H1 (cell line): ENCODE results near the gene CS. TPM values are rescaled to one million over a fixed set of nuclear protein-coding genes. Genes with fewer than 3 reads are reported as not detected.

Source experiments
- CTCF ChIA-PET: fragments of 300-600 bp; sonication (Branson Sonifier 250); formaldehyde crosslinking; loops from one replicate; lab custom pipeline; 2021; ENCODE audit not compliant: partially characterized antibody; lab: Charles Lee
- POLR2A ChIA-PET: fragments of 300-600 bp; sonication (Branson Sonifier 250); formaldehyde crosslinking; loops from one replicate; lab custom pipeline; 2021; ENCODE audit warnings: inconsistent platforms; ENCODE audit not compliant: partially characterized antibody; lab: Charles Lee
- DNase-seq, 2 experiments: peaks; one replicate each; pipeline versions ENCODE4 v3.0.0 to v3.0.0-alpha.2; 2010 to 2022; ENCODE audit warnings: low spot score in 2 of 2, low read depth in 1 of 2, mixed read lengths in 1 of 2
- FAIRE-seq: peaks from 2 replicates; lab custom pipeline; 2011; peaks lifted over from hg19 to GRCh38; lab: Jason Lieb, UNC
- H2AFZ ChIP-seq: 2 replicates; pipeline ENCODE4 v1.8.1; 2012; ENCODE audit warnings: low read length, inconsistent platforms
- H2AK5ac ChIP-seq: 2 replicates; pipeline ENCODE4 v1.6.1; 2013; ENCODE audit warnings: low read depth, low read length
- H2BK120ac ChIP-seq: replicated peaks from 2 replicates; pipeline ENCODE3; 2013; ENCODE audit warnings: low read depth, low read length, inconsistent platforms
- H2BK12ac ChIP-seq: 2 replicates; pipeline ENCODE4 v1.6.1; 2013; ENCODE audit warnings: low read depth, low read length
- H2BK15ac ChIP-seq: 2 replicates; pipeline ENCODE4 v1.6.1; 2013; ENCODE audit warnings: low read length
- H2BK20ac ChIP-seq: 2 replicates; pipeline ENCODE4 v1.6.1; 2013; ENCODE audit warnings: low read length
- H2BK5ac ChIP-seq: 2 replicates; pipeline ENCODE4 v1.6.1; 2013; ENCODE audit warnings: low read depth, low read length
- H3K14ac ChIP-seq: 2 replicates; pipeline ENCODE4 v1.6.1; 2013; ENCODE audit warnings: inconsistent platforms; ENCODE audit not compliant: insufficient read length
- H3K18ac ChIP-seq: 2 replicates; pipeline ENCODE4 v1.6.1; 2013; ENCODE audit warnings: low read length; ENCODE audit errors: extremely low read depth
- H3K23ac ChIP-seq: 2 replicates; pipeline ENCODE4 v1.6.1; 2013; ENCODE audit warnings: inconsistent platforms; ENCODE audit not compliant: insufficient read length
- H3K23me2 ChIP-seq: 2 replicates; pipeline ENCODE4 v1.6.1; 2013; ENCODE audit warnings: low read depth, low read length
- H3K27ac ChIP-seq: 2 replicates; pipeline ENCODE4 v1.6.1; 2011; ENCODE audit warnings: low read depth, low read length, inconsistent platforms
- H3K27me3 ChIP-seq, 4 experiments: replicated peaks in 1 of 4; 1 replicate in 1 of 4; 2 replicates in 3 of 4; pipeline versions ENCODE4 v1.6.1 to v1.8.1; 2011 to 2013; ENCODE audit warnings: low read length in 3 of 4, mild to moderate bottlenecking in 3 of 4, inconsistent platforms in 2 of 4, mixed read lengths in 2 of 4, moderate library complexity in 1 of 4; ENCODE audit not compliant: control insufficient read depth in 3 of 4, insufficient read depth in 3 of 4; ENCODE audit errors: extremely low read depth in 1 of 4
- H3K36me3 ChIP-seq, 4 experiments: 2 replicates each; pipeline versions ENCODE4 v1.6.1 to v1.8.1; 2011 to 2013; ENCODE audit warnings: mild to moderate bottlenecking in 4 of 4, low read length in 3 of 4, moderate library complexity in 2 of 4, control low read depth in 1 of 4, inconsistent platforms in 1 of 4; ENCODE audit not compliant: insufficient read depth in 4 of 4, control insufficient read depth in 2 of 4
- H3K4ac ChIP-seq: replicated peaks from 2 replicates; pipeline ENCODE3; 2013; ENCODE audit warnings: low read length, low read depth, mixed read lengths, inconsistent platforms; ENCODE audit not compliant: insufficient read length
- H3K4me1 ChIP-seq, 4 experiments: replicated peaks in 1 of 4; 1 replicate in 1 of 4; 2 replicates in 3 of 4; pipeline versions ENCODE4 v1.6.1 to v1.8.1; 2011 to 2013; ENCODE audit warnings: low read length in 3 of 4, inconsistent platforms in 2 of 4, mixed read lengths in 1 of 4; ENCODE audit not compliant: insufficient read depth in 4 of 4, control insufficient read depth in 3 of 4
- H3K4me2 ChIP-seq, 2 experiments: 2 replicates each; pipeline versions ENCODE4 v1.6.1 to v1.8.1; 2011 to 2013; ENCODE audit warnings: low read depth in 2 of 2, low read length in 2 of 2, control low read depth in 1 of 2, inconsistent platforms in 1 of 2, mild to moderate bottlenecking in 1 of 2; ENCODE audit not compliant: insufficient read depth in 1 of 2
- H3K4me3 ChIP-seq, 4 experiments: fragments of 200-600, 300-600 bp in 1 of 4; sonication (generic), shearing (Covaris generic), sonication (Bioruptor Twin) in 1 of 4; 2 replicates each; pipeline versions ENCODE4 v1.5.1 to v1.8.1; 2011 to 2016; ENCODE audit warnings: low read length in 4 of 4, low read depth in 3 of 4, control low read depth in 2 of 4, inconsistent platforms in 2 of 4, mild to moderate bottlenecking in 2 of 4, mixed read lengths in 1 of 4, moderate library complexity in 1 of 4; ENCODE audit not compliant: insufficient read depth in 2 of 4; ENCODE audit errors: extremely low read depth in 1 of 4
- H3K56ac ChIP-seq: replicated peaks from 2 replicates; pipeline ENCODE3; 2013; ENCODE audit warnings: low read depth, mild to moderate bottlenecking, mixed read lengths, low read length, inconsistent platforms; ENCODE audit not compliant: insufficient read length
- H3K79me1 ChIP-seq: 2 replicates; pipeline ENCODE4 v1.6.1; 2013; ENCODE audit warnings: low read depth, low read length, control low read depth
- H3K79me2 ChIP-seq, 2 experiments: 2 replicates each; pipeline versions ENCODE4 v1.6.1 to v1.8.1; 2012 to 2013; ENCODE audit warnings: low read length in 2 of 2, mild to moderate bottlenecking in 2 of 2, inconsistent platforms in 1 of 2; ENCODE audit not compliant: insufficient read depth in 2 of 2, control insufficient read depth in 1 of 2
- H3K9ac ChIP-seq, 4 experiments: replicated peaks in 1 of 4; 1 replicate in 1 of 4; 2 replicates in 3 of 4; pipeline versions ENCODE4 v1.6.1 to v1.8.1; 2011 to 2013; ENCODE audit warnings: low read depth in 3 of 4, low read length in 3 of 4, control low read depth in 2 of 4, mild to moderate bottlenecking in 2 of 4, moderate library complexity in 2 of 4, inconsistent platforms in 1 of 4; ENCODE audit errors: extremely low read depth in 1 of 4
- H3K9me3 ChIP-seq, 2 experiments: 2 replicates each; pipeline versions ENCODE4 v1.6.1 to v1.8.1; 2012 to 2013; ENCODE audit warnings: mild to moderate bottlenecking in 2 of 2, moderate library complexity in 2 of 2, control low read depth in 1 of 2, inconsistent platforms in 1 of 2, low read depth in 1 of 2, low read length in 1 of 2, mixed read lengths in 1 of 2; ENCODE audit not compliant: insufficient read depth in 2 of 2
- H4K20me1 ChIP-seq, 2 experiments: replicated peaks in 1 of 2; 2 replicates each; pipeline versions ENCODE3 to v1.8.1; 2011 to 2013; ENCODE audit warnings: inconsistent platforms in 2 of 2, low read length in 2 of 2, mild to moderate bottlenecking in 1 of 2; ENCODE audit not compliant: insufficient read depth in 2 of 2, control insufficient read depth in 1 of 2
- H4K5ac ChIP-seq: 2 replicates; pipeline ENCODE4 v1.6.1; 2013; ENCODE audit warnings: low read length, low read depth, mixed read lengths, inconsistent platforms; ENCODE audit not compliant: insufficient read length
- H4K8ac ChIP-seq: 2 replicates; pipeline ENCODE4 v1.8.0; 2013; ENCODE audit warnings: mild to moderate bottlenecking, moderate library complexity, low read length, inconsistent platforms; ENCODE audit not compliant: insufficient read depth; ENCODE audit errors: extremely low read depth
- H4K91ac ChIP-seq: replicated peaks from 2 replicates; pipeline ENCODE3; 2013; ENCODE audit warnings: low read length, mixed read lengths, inconsistent platforms; ENCODE audit not compliant: insufficient read length
- CBX8 ChIP-seq: fragments of 300-800, 300-1000 bp; sonication (generic); IDR thresholded peaks from 2 replicates; pipeline ENCODE4 v1.7.1; 2016; ENCODE audit warnings: low read depth, low read length, borderline replicate concordance
- RNF2 ChIP-seq: fragments of 200-900, 300-1000 bp; sonication (generic); IDR thresholded peaks from 2 replicates; pipeline ENCODE4 v1.7.1; 2016; ENCODE audit warnings: borderline replicate concordance, low read depth, mild to moderate bottlenecking, antibody characterized with exemption, low read length; ENCODE audit not compliant: poor library complexity, severe bottlenecking; ENCODE audit errors: missing control alignments
- SAP30 ChIP-seq: fragments of 300-600 bp; sonication (generic); IDR thresholded peaks from 2 replicates; pipeline ENCODE4 v1.7.1; 2012; ENCODE audit warnings: low read length, moderate library complexity, mild to moderate bottlenecking, inconsistent platforms; ENCODE audit not compliant: insufficient read depth, insufficient replicate concordance
- whole genome bisulfite sequencing, 2 experiments: shearing (Covaris generic) in 1 of 2; methylation state at CpG; one replicate each; pipeline versions ENCODE4 v1.1.6 to v1.1.7; 2013 to 2015; ENCODE audit warnings: low lambda C conversion rate in 2 of 2, mixed read lengths in 2 of 2, inconsistent platforms in 1 of 2, low coverage in 1 of 2, missing lambda C conversion rate in 1 of 2; ENCODE audit not compliant: insufficient replicate concordance in 2 of 2, insufficient coverage in 1 of 2, insufficient read length in 1 of 2; ENCODE audit errors: extremely low coverage in 1 of 2, missing lambda C conversion rate in 1 of 2; 5-methylcytosine and 5-hydroxymethylcytosine counted together
- polyA plus RNA-seq, 7 experiments: library from polyadenylated mRNA; depleted of rRNA in 3 of 7; stranded (reverse) in 5 of 7; unstranded in 2 of 7; fragments of >200 nt in 5 of 7; fragments of 200-250 nt in 2 of 7; gene quantifications; 1 replicate in 5 of 7; 2 replicates in 1 of 7; 4 replicates in 1 of 7; pipeline versions ENCODE4 v1.2.1 to v1.2.3, GENCODE V29; 2011 to 2013; ENCODE audit warnings: missing spikeins in 2 of 7, mixed read lengths in 2 of 7
- total RNA-seq: library from RNA; stranded (reverse); fragmentation: NEBNext Ultra II Directional; extraction: Animal tissue kit (Norgen Biotek cat#: 25700); gene quantifications from 2 replicates; pipeline ENCODE4 v1.2.1, GENCODE V29; 2021

CS gene
- total and polyA plus RNA-seq, 2 of the 8 experiments (the other 6 are each of a cell fraction or from before 2014, with no cell fraction given) = 96.6 to 238 TPM

- no peaks in the 10 kb centered on the region for H3K27me3 ChIP-seq
- H3K23me2 ChIP-seq = no peaks in the 10 kb centered on the region
- no peak overlapping the region for H4K8ac ChIP-seq
- POLR2A ChIA-PET = interaction anchor here (0.6 to 1.9 kb wide), 6 partner anchors 8 to 142 kb away, joined by 3 to 6 read pairs (median 4); partner anchors contain the start of genes CNPY2 and TIMELESS
- 96% methylated on average over 7 of the region's 7 CpGs; no CpG with 5 or more reads in 1 of the 2 experiments for WGBS, 2 experiments
- no peak overlapping the region for H3K4ac ChIP-seq
- H3K4me1 ChIP-seq = no peaks in the 10 kb centered on the region
- H3K27ac ChIP-seq = no peak overlapping the region
- H4K20me1 ChIP-seq = no peaks in the 10 kb centered on the region
- DNase-seq (no peak), FAIRE-seq (no peak)
- H2BK15ac ChIP-seq = no peak overlapping the region
- H2BK20ac ChIP-seq = no peak overlapping the region
- H3K14ac ChIP-seq = no peak overlapping the region
- H3K9ac ChIP-seq = no peak overlapping the region
- no peak overlapping the region for H2AK5ac ChIP-seq
- H3K4me3 ChIP-seq = no peak overlapping the region
- no peak overlapping the region for H3K18ac ChIP-seq
- H3K9me3 ChIP-seq = no peaks in the 10 kb centered on the region
- H4K91ac ChIP-seq = no peak overlapping the region
- H2AFZ ChIP-seq = no peak overlapping the region
- no peak overlapping the region for H3K56ac ChIP-seq
- no peak overlapping the region for H2BK12ac ChIP-seq
- no peak overlapping the region for H4K5ac ChIP-seq
- no peak overlapping the region for H3K23ac ChIP-seq
- H3K79me2 ChIP-seq = no peaks in the 10 kb centered on the region
- no peaks in the 10 kb centered on the region for H3K79me1 ChIP-seq
- H3K4me2 ChIP-seq = no peak overlapping the region
- CTCF ChIA-PET = interaction anchor here (1.0 to 2.1 kb wide), 2 partner anchors 10 to 188 kb away, joined by 3 to 12 read pairs; no protein-coding TSS in a partner anchor
- H3K36me3 ChIP-seq = peaks cover 5 to 63% (median 46%) of the 10 kb centered on the region in 4 experiments; a peak in 7 of 8 replicates
- no peak overlapping the region for H2BK120ac ChIP-seq
- no peak overlapping the region for H2BK5ac ChIP-seq
- TF ChIP-seq CBX8 (no peak), SAP30 (no peak), RNF2 (no peak)
Observed at GRCh38 chr12:56307221-56307965, 7.3 kb upstream of the CS start.
